Upper lobe of left lung (tissue), 4 donors: ENCODE results near the gene ACP7.

ENCODE experiments used
- POLR2A ChIP-seq, 4 donors: fragments of 450-650 bp; IDR thresholded peaks; one replicate each; pipeline ENCODE4 v1.5.1; 2016 to 2017; ENCODE audit warnings: antibody characterized with exemption in 4 of 4, mild to moderate bottlenecking in 2 of 4
- TF ChIP-seq, protein P1 (sequence below), 6 experiments: fragments of 450-650 bp in 4 of 6; fragments of 200-600 bp in 2 of 6; sonication (generic) in 2 of 6; IDR thresholded peaks; one replicate each; pipeline ENCODE4 v1.5.1; 2016 to 2019; ENCODE audit warnings: antibody characterized with exemption in 6 of 6

DNA sequence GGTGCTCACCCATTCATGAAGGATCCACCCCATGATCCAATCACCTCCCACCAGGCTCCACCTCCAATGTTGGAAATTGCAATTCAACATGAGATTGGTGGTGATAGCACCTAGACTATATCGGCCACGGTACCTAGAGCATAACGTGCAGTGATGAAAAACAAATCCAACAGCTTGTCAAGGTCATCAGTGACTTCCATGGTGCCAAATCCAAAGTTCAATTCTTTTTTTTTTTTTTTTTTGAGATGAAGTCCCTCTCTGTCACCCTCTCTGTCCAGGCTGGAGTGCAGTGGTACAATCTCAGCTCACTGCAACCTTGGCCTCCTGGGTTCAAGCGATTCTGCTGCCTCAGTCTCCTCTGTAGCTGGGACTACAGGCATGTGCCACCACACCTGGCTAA, 17.1 kb upstream of the ACP7 start:
- TF ChIP-seq, protein P1, sequence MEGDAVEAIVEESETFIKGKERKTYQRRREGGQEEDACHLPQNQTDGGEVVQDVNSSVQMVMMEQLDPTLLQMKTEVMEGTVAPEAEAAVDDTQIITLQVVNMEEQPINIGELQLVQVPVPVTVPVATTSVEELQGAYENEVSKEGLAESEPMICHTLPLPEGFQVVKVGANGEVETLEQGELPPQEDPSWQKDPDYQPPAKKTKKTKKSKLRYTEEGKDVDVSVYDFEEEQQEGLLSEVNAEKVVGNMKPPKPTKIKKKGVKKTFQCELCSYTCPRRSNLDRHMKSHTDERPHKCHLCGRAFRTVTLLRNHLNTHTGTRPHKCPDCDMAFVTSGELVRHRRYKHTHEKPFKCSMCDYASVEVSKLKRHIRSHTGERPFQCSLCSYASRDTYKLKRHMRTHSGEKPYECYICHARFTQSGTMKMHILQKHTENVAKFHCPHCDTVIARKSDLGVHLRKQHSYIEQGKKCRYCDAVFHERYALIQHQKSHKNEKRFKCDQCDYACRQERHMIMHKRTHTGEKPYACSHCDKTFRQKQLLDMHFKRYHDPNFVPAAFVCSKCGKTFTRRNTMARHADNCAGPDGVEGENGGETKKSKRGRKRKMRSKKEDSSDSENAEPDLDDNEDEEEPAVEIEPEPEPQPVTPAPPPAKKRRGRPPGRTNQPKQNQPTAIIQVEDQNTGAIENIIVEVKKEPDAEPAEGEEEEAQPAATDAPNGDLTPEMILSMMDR (IDR thresholded peaks at IDR 0.05), result no peak
- TF ChIP-seq POLR2A (IDR thresholded peaks at IDR 0.05), result no peak
